ENCODE results near the gene ANKRD40. TPM values are rescaled to one million over a fixed set of nuclear protein-coding genes. Genes with fewer than 3 reads are reported as not detected.

The ANKRD40 gene
- total RNA-seq, 1 experiment from 2014 or later: 72.0 TPM

GRCh38 chr17:50679008-50679544, 28.6 kb downstream of the ANKRD40 start (continued):
- TF ChIP-seq RAD21 (IDR thresholded peaks at IDR 0.05; ENCODE audit: low read depth) (no peak), ELF1 (IDR thresholded peaks at IDR 0.05; ENCODE audit: borderline replicate concordance, low read depth) (no peak), EZH2 (IDR thresholded peaks at IDR 0.05) (no peak), TCF7L2 (IDR thresholded peaks at IDR 0.05; ENCODE audit: borderline replicate concordance, extremely low read depth, insufficient read depth, insufficient read length) (no peak)

- no peaks in the 10 kb centered on the region for H3K9me3 ChIP-seq (ENCODE audit: control insufficient read depth in 1 of 2, insufficient read depth in 1 of 2, low read depth in 1 of 2, low read length in 2 of 2)
- H3K27ac ChIP-seq (ENCODE audit: low read depth, low read length): no peak overlapping the region
- H3K27me3 ChIP-seq (ENCODE audit: insufficient read depth, low read length): no peaks in the 10 kb centered on the region
- peaks cover 23 to 52% of the 10 kb centered on the region in 2 experiments for H3K4me1 ChIP-seq (ENCODE audit: control insufficient read depth in 1 of 2, insufficient read depth in 2 of 2, low read length in 2 of 2)
- H3K9me2 ChIP-seq (ENCODE audit: insufficient read depth): no peaks in the 10 kb centered on the region
- intact Hi-C loops (cut with micrococcal nuclease): no loop called here
- H3K4me2 ChIP-seq (ENCODE audit: low read length): no peak overlapping the region
- no peaks in the 10 kb centered on the region for H3K36me3 ChIP-seq (ENCODE audit: control insufficient read depth in 1 of 2, insufficient read depth in 2 of 2, low read length in 2 of 2)
- ChIA-PET CTCF (no interaction called here), POLR2A (no interaction called here), RAD21 (ENCODE audit: low non-redundant PET in 1 of 2, low total read pairs in 2 of 2, uncharacterized antibody in 2 of 2, unreplicated experiment in 2 of 2) (no interaction called here)
- H3K79me2 ChIP-seq (ENCODE audit: insufficient read depth, low read length): no peaks in the 10 kb centered on the region
- BruUV-seq (replicated peaks): no TSS peak
- no peak overlapping the region for H3K4me3 ChIP-seq (replicated peaks in 1 of 2; ENCODE audit: low read depth in 1 of 2, low read length in 2 of 2)
- H2AFZ ChIP-seq (ENCODE audit: low read depth, low read length, poor library complexity, severe bottlenecking): no peak overlapping the region
- H3K9ac ChIP-seq (ENCODE audit: low read length): no peak overlapping the region
- TF ChIP-seq EZH2phosphoT487 (IDR thresholded peaks at IDR 0.05; ENCODE audit: borderline replicate concordance) (no peak), SP1 (IDR thresholded peaks at IDR 0.05; ENCODE audit: low read depth) (no peak)
- H4K20me1 ChIP-seq (ENCODE audit: insufficient read depth): no peaks in the 10 kb centered on the region
- no peak for ATAC-seq
- DNase-seq (ENCODE audit: low read depth, low spot score): no peak
Measured at GRCh38 chr17:50677851-50678375, 29.8 kb downstream of the ANKRD40 start.
